SK-N-SH (cell line): ENCODE data around the gene SUMF1.

Experiments
- CTCF ChIP-seq: fragments of 200-600 bp; sonication (generic); IDR thresholded peaks from 2 replicates; pipeline ENCODE4 v1.6.1; 2017; ENCODE audit warnings: antibody characterized with exemption, mild to moderate bottlenecking, moderate library complexity
- EP300 ChIP-seq, 2 experiments: IDR thresholded peaks; 2 replicates each; pipeline versions ENCODE4 v1.4.0 to v1.6.1; 2012; ENCODE audit warnings: borderline replicate concordance in 1 of 2, low read depth in 1 of 2, low read length in 1 of 2
- EZH2phosphoT487 ChIP-seq: fragments of 200-600 bp; sonication (generic); IDR thresholded peaks from 2 replicates; pipeline ENCODE4 v1.6.1; 2017; ENCODE audit warnings: low read depth, mixed run types, mild to moderate bottlenecking, antibody characterized with exemption, moderate library complexity, borderline replicate concordance
- FOXM1 ChIP-seq: IDR thresholded peaks from 2 replicates; pipeline ENCODE4 v1.4.0; 2012; ENCODE audit warnings: low read depth, mild to moderate bottlenecking
- SMC3 ChIP-seq: IDR thresholded peaks from 2 replicates; pipeline ENCODE4 v1.6.1; 2012; ENCODE audit warnings: low read depth, low read length, improper control_type of control experiment
- TAF1 ChIP-seq: IDR thresholded peaks from 2 replicates; pipeline ENCODE4 v1.6.1; 2012; ENCODE audit warnings: low read depth, mild to moderate bottlenecking, low read length, moderate library complexity, borderline replicate concordance

- TF ChIP-seq CTCF = no peak
- no peak for TF ChIP-seq FOXM1
- TF ChIP-seq TAF1 = no peak
- TF ChIP-seq EP300 (IDR thresholded peaks at IDR 0.05; ENCODE audit: borderline replicate concordance in 1 of 2, low read depth in 1 of 2, low read length in 1 of 2) = no peak
- TF ChIP-seq SMC3 = no peak
- TF ChIP-seq EZH2phosphoT487 = no peak
These were observed 43.1 kb upstream of the SUMF1 start for GRCh38 chr3:4509983-4510755.
